Vagina (tissue), 2 donors: ENCODE data around the gene TENT4A.

ENCODE experiments used
- CTCF ChIP-seq, 3 experiments: fragments of 450-650 bp in 2 of 3; fragments of 200-600 bp in 1 of 3; sonication (generic) in 1 of 3; IDR thresholded peaks; one replicate each; pipeline ENCODE4 v1.5.1; 2017 to 2019; ENCODE audit warnings: antibody characterized with exemption in 3 of 3, mild to moderate bottlenecking in 2 of 3, moderate library complexity in 2 of 3
- POLR2A ChIP-seq, 2 donors: fragments of 450-650 bp; IDR thresholded peaks; one replicate each; pipeline ENCODE4 v1.6.1; 2017; ENCODE audit warnings: antibody characterized with exemption in 2 of 2, mild to moderate bottlenecking in 2 of 2, moderate library complexity in 2 of 2
- POLR2AphosphoS5 ChIP-seq, 2 donors: sonication (generic); formaldehyde crosslinking; IDR thresholded peaks; one replicate each; pipeline ENCODE4 v1.9.0; 2017; ENCODE audit warnings: antibody characterized with exemption in 2 of 2, mild to moderate bottlenecking in 2 of 2, low read depth in 1 of 2; ENCODE audit not compliant: insufficient read depth in 1 of 2

GRCh38 chr5:6753851-6754250 lies 40.6 kb downstream of the TENT4A start:
- TF ChIP-seq CTCF (IDR thresholded peaks at IDR 0.05) (no peak), POLR2A (IDR thresholded peaks at IDR 0.05) (no peak), POLR2AphosphoS5 (IDR thresholded peaks at IDR 0.05; ENCODE audit: insufficient read depth in 1 of 2, low read depth in 1 of 2) (no peak)
